SK-N-MC (cell line): ENCODE data around the gene PCIF1.

Experiments
- EZH2 ChIP-seq: fragments of 200-600 bp; sonication (generic); IDR thresholded peaks from one replicate; pipeline ENCODE4 v1.6.1; 2017; ENCODE audit warnings: antibody characterized with exemption
- POLR2AphosphoS5 ChIP-seq: IDR thresholded peaks from 2 replicates; pipeline ENCODE4 v1.6.1; 2012; ENCODE audit warnings: mild to moderate bottlenecking, low read depth, low read length, borderline replicate concordance

DNA sequence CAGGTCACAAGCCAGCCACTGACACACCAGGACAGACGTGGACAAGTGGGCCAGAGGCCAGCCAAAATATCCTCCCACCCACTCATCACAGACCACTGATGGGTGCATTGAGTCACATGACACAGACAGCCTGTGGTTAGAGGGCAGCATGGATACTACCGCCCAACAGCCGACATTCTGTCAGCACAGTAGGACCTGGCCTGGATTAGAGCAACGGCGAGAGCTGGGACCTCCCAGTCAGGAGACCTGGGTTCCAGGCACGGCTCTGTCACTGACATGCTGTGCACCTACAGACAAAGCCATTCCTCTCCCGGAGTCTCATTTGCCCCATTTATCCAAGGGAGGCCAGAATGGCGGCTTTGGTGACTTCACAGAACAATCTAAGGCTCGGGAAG, 29.5 kb downstream of the PCIF1 start:
- TF ChIP-seq EZH2 = no peak
- TF ChIP-seq POLR2AphosphoS5 = no peak
